A549 (cell line): ENCODE results near the gene TUBA4B.

Experiments used
- CBX2 ChIP-seq: fragments of 200-600 bp; sonication (generic); IDR thresholded peaks from 2 replicates; pipeline ENCODE4 v1.6.1; 2016; ENCODE audit warnings: low read depth, mild to moderate bottlenecking, borderline replicate concordance
- CTCF ChIP-seq: fragments of >200 bp; sonication (Bioruptor Twin); formaldehyde crosslinking; IDR thresholded peaks from 3 replicates; pipeline ENCODE4 v1.5.1; 2016
- ELK1 ChIP-seq: fragments of 150-350 bp; IDR thresholded peaks from 2 replicates; pipeline ENCODE4 v1.6.1; 2014; ENCODE audit warnings: low read depth, mild to moderate bottlenecking, low read length
- JUNB ChIP-seq: fragments of >200 bp; sonication (Bioruptor Twin); formaldehyde crosslinking; IDR thresholded peaks from 2 replicates; pipeline ENCODE4 v1.6.1; 2016
- REST ChIP-seq: fragments of 200-600 bp; sonication (generic); IDR thresholded peaks from 2 replicates; pipeline ENCODE4 v1.6.1; 2016; ENCODE audit warnings: antibody characterized with exemption, mild to moderate bottlenecking, moderate library complexity
- RNF2 ChIP-seq: fragments of 200-600 bp; sonication (generic); IDR thresholded peaks from 2 replicates; pipeline ENCODE4 v1.6.1; 2016; ENCODE audit warnings: low read depth, mild to moderate bottlenecking, antibody characterized with exemption, moderate library complexity, borderline replicate concordance
- USF2 ChIP-seq: fragments of 450-650 bp; IDR thresholded peaks from 2 replicates; pipeline ENCODE4 v1.6.1; 2014; ENCODE audit warnings: antibody characterized with exemption

GRCh38 chr2:219213486-219214071 is 39.5 kb upstream of the TUBA4B start:
- TF ChIP-seq USF2 (no peak), CTCF (no peak), REST (no peak), CBX2 (no peak), JUNB (no peak), RNF2 (no peak), ELK1 (no peak)
